PC-9 (cell line): ENCODE results near the gene IFITM10. TPM values are rescaled to one million over a fixed set of nuclear protein-coding genes. Genes with fewer than 3 reads are reported as not detected.
"Not testable (repeated sequence)": the region's sequence is repeated elsewhere in the genome, so short reads cannot be mapped to it uniquely, and the experiment has no call there.

Experiments
- BruUV-seq: library from RNA; stranded (reverse); fragments of 400-500 nt; replicated peaks from 2 replicates; lab custom pipeline; 2021; lab: Mats Ljungman, UMichigan
- CTCF ChIA-PET: fragments of 300-600 bp; sonication (Branson Sonifier 250); formaldehyde crosslinking; loops from one replicate; lab custom pipeline; 2022; ENCODE audit warnings: antibody characterized with exemption; lab: Charles Lee
- POLR2A ChIA-PET: fragments of 300-600 bp; sonication (Branson Sonifier 250); formaldehyde crosslinking; loops from one replicate; lab custom pipeline; 2022; ENCODE audit warnings: antibody characterized with exemption; ENCODE audit not compliant: unreplicated experiment; lab: Charles Lee
- DNase-seq, 2 experiments: peaks; one replicate each; pipeline versions ENCODE4 v3.0.0 to v3.0.0-alpha.2; 2015 to 2022; ENCODE audit warnings: mixed read lengths in 1 of 2
- H2AFZ ChIP-seq: fragments of 200-600 bp; sonication (generic); 2 replicates; pipeline ENCODE4 v1.8.1; 2017; ENCODE audit warnings: antibody characterized with exemption
- H3F3A ChIP-seq: fragments of 200-600 bp; sonication (generic); 2 replicates; pipeline ENCODE4 v1.8.1; 2017; ENCODE audit warnings: antibody characterized with exemption, mild to moderate bottlenecking, low read depth; ENCODE audit not compliant: insufficient read depth
- H3K27ac ChIP-seq: fragments of 200-600 bp; sonication (generic); 2 replicates; pipeline ENCODE4 v1.6.1; 2016; ENCODE audit warnings: mixed run types
- H3K27me3 ChIP-seq: fragments of 200-600 bp; sonication (generic); 2 replicates; pipeline ENCODE4 v1.6.1; 2016; ENCODE audit warnings: low read depth, mixed run types; ENCODE audit not compliant: insufficient read depth
- H3K36me3 ChIP-seq: fragments of 200-600 bp; sonication (generic); 2 replicates; pipeline ENCODE4 v1.6.1; 2016; ENCODE audit warnings: low read depth, mixed run types
- H3K4me1 ChIP-seq: fragments of 200-600 bp; sonication (generic); replicated peaks from 2 replicates; pipeline ENCODE4 v1.6.1; 2016; ENCODE audit warnings: mixed run types; ENCODE audit not compliant: insufficient read depth
- H3K4me2 ChIP-seq: fragments of 200-600 bp; sonication (generic); 2 replicates; pipeline ENCODE4 v1.6.1; 2017; ENCODE audit warnings: mixed run types
- H3K4me3 ChIP-seq: fragments of 200-600 bp; sonication (generic); 2 replicates; pipeline ENCODE4 v1.6.1; 2016; ENCODE audit warnings: mixed run types
- H3K79me2 ChIP-seq: fragments of 200-600 bp; sonication (generic); 2 replicates; pipeline ENCODE4 v1.6.1; 2017; ENCODE audit warnings: low read depth, mixed run types
- H3K9me2 ChIP-seq: fragments of 200-600 bp; sonication (generic); 2 replicates; pipeline ENCODE4 v1.8.1; 2017; ENCODE audit warnings: mild to moderate bottlenecking; ENCODE audit not compliant: insufficient read depth
- H3K9me3 ChIP-seq: fragments of 200-600 bp; sonication (generic); 2 replicates; pipeline ENCODE4 v1.8.1; 2016; ENCODE audit warnings: low read depth; ENCODE audit not compliant: insufficient read depth
- H4K20me1 ChIP-seq: fragments of 200-600 bp; sonication (generic); 2 replicates; pipeline ENCODE4 v1.8.1; 2017; ENCODE audit not compliant: insufficient read depth
- CTCF ChIP-seq: fragments of 200-600 bp; sonication (generic); conservative IDR thresholded peaks from 2 replicates; pipeline ENCODE4 v1.6.1; 2017; ENCODE audit warnings: mixed run types, antibody characterized with exemption, mild to moderate bottlenecking, moderate library complexity
- EZH2 ChIP-seq: fragments of 200-600 bp; sonication (generic); IDR thresholded peaks from 2 replicates; pipeline ENCODE4 v1.8.0; 2017; ENCODE audit warnings: antibody characterized with exemption, low read depth
- intact Hi-C: fragments of 100-400 bp; cut with micrococcal nuclease; formaldehyde crosslinking; loops from one replicate; pipeline ENCODE4 v1.10.0; 2022; ENCODE audit not compliant: unreplicated experiment
- total RNA-seq: library from RNA; stranded (reverse); gene quantifications from 2 replicates; pipeline ENCODE4 v1.2.3, GENCODE V29; 2021

IFITM10 gene
- total RNA-seq, 1 experiment from 2014 or later = 5.5 TPM

- Histone ChIP-seq H4K20me1 (no peaks in the 10 kb centered on the region), H3K27ac (no peak overlapping the region), H3K27me3 (no peaks in the 10 kb centered on the region), H3K4me3 (no peak overlapping the region), H3K4me1 (peaks cover 56% of the 10 kb centered on the region), H2AFZ (no peak overlapping the region), H3K79me2 (no peaks in the 10 kb centered on the region), H3K4me2 (no peak overlapping the region), H3K9me2 (no peaks in the 10 kb centered on the region), H3K9me3 (no peaks in the 10 kb centered on the region), H3K36me3 (no peaks in the 10 kb centered on the region), H3F3A (peaks cover 27% of the 10 kb centered on the region)
- POLR2A ChIA-PET = no interaction called here
- intact Hi-C loops = no loop called here
- TF ChIP-seq CTCF = no peak
- no peak for TF ChIP-seq EZH2
- CTCF ChIA-PET = no interaction called here
- DNase-seq = no peak
- BruUV-seq = no TSS peak
Measured at GRCh38 chr11:1770061-1770460, 19.7 kb upstream of the IFITM10 start.

- peak in 1 of 2 experiments; percentile 41 for DNase-seq
- POLR2A ChIA-PET, H4K20me1 ChIP-seq: not testable (repeated sequence)
Measured at GRCh38 chr11:1769304-1769936, 19.0 kb upstream of the IFITM10 start.

GRCh38 chr11:1768141-1768469, 17.7 kb upstream of the IFITM10 start:
- Histone ChIP-seq H3K27me3 (no peaks in the 10 kb centered on the region), H3K4me1 (peaks cover 43% of the 10 kb centered on the region), H3K4me2 (no peak overlapping the region), H2AFZ (no peak overlapping the region), H3K9me3 (no peaks in the 10 kb centered on the region), H3K9me2 (no peaks in the 10 kb centered on the region), H3K4me3 (no peak overlapping the region), H3K79me2 (peaks cover 6% of the 10 kb centered on the region), H4K20me1 (no peaks in the 10 kb centered on the region), H3K27ac (no peak overlapping the region), H3F3A (peaks cover 28% of the 10 kb centered on the region), H3K36me3 (no peaks in the 10 kb centered on the region)
- intact Hi-C loops = no loop called here
- no peak for DNase-seq
- TF ChIP-seq EZH2 = no peak
- no peak for TF ChIP-seq CTCF
- POLR2A ChIA-PET = no interaction called here
- CTCF ChIA-PET = no interaction called here
- no TSS peak for BruUV-seq

More at GRCh38 chr11:1769304-1769936, 19.0 kb upstream of the IFITM10 start:
- H3K79me2 ChIP-seq, H3K4me3 ChIP-seq, H3K4me2 ChIP-seq, H3K27me3 ChIP-seq, H3K9me2 ChIP-seq, BruUV-seq, CTCF ChIA-PET, intact Hi-C loops, H3K36me3 ChIP-seq, H3K9me3 ChIP-seq, H3K27ac ChIP-seq, H2AFZ ChIP-seq: not testable (repeated sequence)
- Histone ChIP-seq H3F3A (peaks cover 27% of the 10 kb centered on the region), H3K4me1 (peaks cover 56% of the 10 kb centered on the region)
